Progenitor cell of endocrine pancreas (in vitro differentiated cells): ENCODE measurements around the gene ANKLE1. TPM values are rescaled to one million over a fixed set of nuclear protein-coding genes. Genes with fewer than 3 reads are reported as not detected.

Experiments used
- DNase-seq: peaks from one replicate; pipeline ENCODE4 v3.0.0; 2021; ENCODE audit warnings: low spot score; ENCODE audit not compliant: unreplicated experiment
- H3K27ac Mint-ChIP-seq: 2 replicates; pipeline ENCODE4 v1.8.0; 2021; ENCODE audit warnings: mild to moderate bottlenecking, moderate library complexity, mixed read lengths
- H3K27me3 Mint-ChIP-seq: 2 replicates; pipeline ENCODE4 v1.8.0; 2021; ENCODE audit warnings: mixed read lengths
- H3K36me3 Mint-ChIP-seq: 2 replicates; pipeline ENCODE4 v1.8.0; 2022; ENCODE audit warnings: mixed read lengths; ENCODE audit not compliant: insufficient read depth
- H3K4me1 Mint-ChIP-seq: 2 replicates; pipeline ENCODE4 v1.8.0; 2021; ENCODE audit warnings: low read depth, mixed read lengths
- H3K4me3 Mint-ChIP-seq: 2 replicates; pipeline ENCODE4 v1.8.0; 2021; ENCODE audit warnings: low read depth, mild to moderate bottlenecking, moderate library complexity, mixed read lengths
- H3K9me3 Mint-ChIP-seq: 2 replicates; pipeline ENCODE4 v1.8.0; 2021; ENCODE audit warnings: low read depth, mixed read lengths
- CTCF ChIP-seq: fragments of 200-600 bp; sonication (generic); IDR thresholded peaks from one replicate; pipeline ENCODE4 v1.5.0; 2021; ENCODE audit warnings: antibody characterized with exemption, mild to moderate bottlenecking; ENCODE audit not compliant: unreplicated experiment
- total RNA-seq: library from RNA; stranded (reverse); gene quantifications from 2 replicates; pipeline ENCODE4 v1.2.1, GENCODE V29; 2021

ANKLE1 gene
- total RNA-seq, 1 donor from 2014 or later = 6.4 TPM

DNA sequence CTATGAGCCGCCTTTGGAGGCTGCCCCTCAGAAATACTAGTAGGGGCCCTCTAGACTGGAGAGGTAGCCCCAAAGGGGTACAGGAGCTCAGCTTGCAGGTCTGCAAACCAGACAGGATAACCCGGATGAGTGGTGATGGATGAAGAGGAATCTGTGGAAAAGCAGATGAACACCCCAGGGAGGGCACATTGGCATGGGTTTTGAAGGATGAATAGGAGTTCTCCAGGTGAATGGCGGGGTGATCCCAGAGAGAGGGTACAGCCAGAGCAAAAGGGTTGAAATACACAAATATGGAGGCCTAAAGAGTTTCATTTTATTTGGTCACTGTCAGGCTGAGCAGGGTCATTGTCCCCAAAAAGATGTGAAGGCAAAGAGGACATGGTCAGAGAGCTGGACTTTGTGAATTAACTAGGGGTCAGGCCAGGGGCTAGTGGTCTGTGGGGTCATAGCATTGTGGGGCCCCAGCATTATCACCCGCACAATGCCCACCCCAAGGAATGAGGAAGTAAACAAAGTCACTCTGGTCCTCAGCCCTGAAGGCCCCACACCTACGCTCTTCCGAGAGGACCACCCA lies 40.8 kb upstream of the ANKLE1 start:
- Mint-ChIP-seq H3K4me3 (peak overlapping the region; percentile 64), H3K36me3 (peaks cover 12% of the 10 kb centered on the region), H3K9me3 (no peaks in the 10 kb centered on the region), H3K27me3 (no peaks in the 10 kb centered on the region), H3K4me1 (peaks cover 51% of the 10 kb centered on the region), H3K27ac (peak overlapping the region; percentile 97)
- no peak for DNase-seq
- no peak for TF ChIP-seq CTCF

DNA sequence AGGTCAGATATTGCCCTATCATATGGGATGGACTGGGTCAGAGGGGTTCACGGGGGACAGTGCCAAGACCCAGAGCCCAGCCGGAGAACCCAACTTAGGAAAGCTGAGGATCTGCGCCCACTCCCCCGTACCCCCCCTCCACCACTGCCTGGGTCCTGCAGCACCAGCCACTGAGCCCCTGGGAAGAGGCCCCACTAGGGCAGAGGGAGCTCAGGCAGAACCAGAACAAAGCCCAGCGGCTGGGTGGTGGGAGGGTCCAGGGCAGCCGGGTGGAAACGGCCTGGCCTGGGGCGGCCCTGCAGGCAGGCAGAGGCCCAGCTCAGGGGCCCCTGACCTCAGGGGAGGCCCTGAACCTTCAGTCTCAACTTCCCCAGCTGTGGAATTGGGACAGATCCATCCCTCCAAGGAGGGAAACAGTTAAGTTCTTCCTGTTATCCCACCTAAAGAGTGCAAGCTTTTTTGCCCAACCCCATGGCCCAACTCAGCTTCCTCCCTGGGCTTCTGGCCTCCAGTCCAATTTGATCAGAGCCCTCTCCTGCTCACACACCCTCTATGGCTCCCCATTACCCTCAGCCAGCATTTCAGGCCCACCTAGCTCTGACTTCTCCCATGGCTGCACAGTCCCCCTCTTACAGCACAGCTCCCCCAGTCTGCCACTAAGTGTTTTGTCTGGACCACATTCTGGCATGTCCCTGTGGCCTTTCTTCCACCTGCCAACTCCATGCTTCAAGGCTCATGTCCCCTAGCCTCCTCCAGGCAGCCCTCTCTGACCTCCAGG lies 39.1 kb upstream of the ANKLE1 start:
- no peak for TF ChIP-seq CTCF
- no peaks in the 10 kb centered on the region for H3K27me3 Mint-ChIP-seq
- H3K36me3 Mint-ChIP-seq = peaks cover 11% of the 10 kb centered on the region
- H3K9me3 Mint-ChIP-seq = no peaks in the 10 kb centered on the region
- H3K27ac Mint-ChIP-seq = peak overlapping the region; percentile 99
- peaks cover 53% of the 10 kb centered on the region for H3K4me1 Mint-ChIP-seq
- peak overlapping the region; percentile 99 for H3K4me3 Mint-ChIP-seq
- DNase-seq = no peak

GRCh38 chr19:17243211-17243829 lies 38.4 kb upstream of the ANKLE1 start:
- Mint-ChIP-seq H3K4me3 (peak overlapping the region; percentile 99), H3K9me3 (no peaks in the 10 kb centered on the region), H3K4me1 (peaks cover 50% of the 10 kb centered on the region), H3K27ac (peak overlapping the region; percentile 99), H3K27me3 (no peaks in the 10 kb centered on the region), H3K36me3 (peaks cover 4% of the 10 kb centered on the region)
- no peak for DNase-seq
- no peak for TF ChIP-seq CTCF

- no peaks in the 10 kb centered on the region for H3K27me3 Mint-ChIP-seq
- DNase-seq = peak; percentile 60
- no peaks in the 10 kb centered on the region for H3K9me3 Mint-ChIP-seq
- H3K36me3 Mint-ChIP-seq = peaks cover 3% of the 10 kb centered on the region
- H3K4me3 Mint-ChIP-seq = peak overlapping the region; percentile 99
- peaks cover 56% of the 10 kb centered on the region for H3K4me1 Mint-ChIP-seq
- H3K27ac Mint-ChIP-seq = peak overlapping the region; percentile 99
- TF ChIP-seq CTCF = no peak
These were observed 37.7 kb upstream of the ANKLE1 start for GRCh38 chr19:17243830-17244617.
